GM12878 (cell line): ENCODE data around the gene NFKBIZ.

Source experiments
- ATF7 ChIP-seq: fragments of 450-650 bp; IDR thresholded peaks from 2 replicates; pipeline ENCODE4 v1.6.1; 2016; ENCODE audit warnings: low read depth, mild to moderate bottlenecking
- CHD4 ChIP-seq: fragments of 200-600 bp; sonication (generic); IDR thresholded peaks from 2 replicates; pipeline ENCODE4 v1.6.1; 2016; ENCODE audit warnings: mild to moderate bottlenecking
- JUND ChIP-seq: IDR thresholded peaks from 2 replicates; pipeline ENCODE4 v1.6.1; 2012; ENCODE audit warnings: low read depth, mild to moderate bottlenecking, low read length, improper control_type of control experiment, moderate library complexity
- POLR2A ChIP-seq: IDR thresholded peaks from 2 replicates; pipeline ENCODE4 v1.6.1; 2011; ENCODE audit warnings: low read depth, mild to moderate bottlenecking, low read length
- POLR2AphosphoS5 ChIP-seq: IDR thresholded peaks from 2 replicates; pipeline ENCODE4 v1.6.1; 2011; ENCODE audit warnings: mild to moderate bottlenecking, low read length, inconsistent platforms

DNA sequence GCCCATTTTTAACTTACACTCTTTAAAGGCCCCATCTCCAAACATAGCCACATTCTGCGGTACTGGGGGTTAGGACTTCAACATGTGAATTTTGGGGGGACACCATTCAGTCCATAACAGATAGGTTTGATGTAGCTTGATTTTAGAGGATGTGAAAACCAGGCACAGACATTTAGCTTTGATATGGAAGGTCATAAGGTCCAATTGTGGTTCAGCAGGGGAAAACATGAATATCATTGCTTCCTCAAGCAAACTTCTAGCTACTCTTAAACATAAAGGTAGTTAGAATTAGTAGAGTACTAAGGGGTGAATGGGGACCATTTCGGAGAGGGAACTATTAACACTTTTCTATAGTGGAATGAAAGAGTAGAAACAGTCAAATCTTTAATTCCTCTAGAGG, 13.6 kb upstream of the NFKBIZ start:
- TF ChIP-seq POLR2AphosphoS5 (no peak), JUND (no peak), CHD4 (no peak), POLR2A (no peak), ATF7 (no peak)
